ENCODE data around the gene DLG1. TPM values are rescaled to one million over a fixed set of nuclear protein-coding genes. Genes with fewer than 3 reads are reported as not detected.

DLG1 gene
- total RNA-seq, 1 experiment from 2014 or later, result 90.2 TPM

DNA sequence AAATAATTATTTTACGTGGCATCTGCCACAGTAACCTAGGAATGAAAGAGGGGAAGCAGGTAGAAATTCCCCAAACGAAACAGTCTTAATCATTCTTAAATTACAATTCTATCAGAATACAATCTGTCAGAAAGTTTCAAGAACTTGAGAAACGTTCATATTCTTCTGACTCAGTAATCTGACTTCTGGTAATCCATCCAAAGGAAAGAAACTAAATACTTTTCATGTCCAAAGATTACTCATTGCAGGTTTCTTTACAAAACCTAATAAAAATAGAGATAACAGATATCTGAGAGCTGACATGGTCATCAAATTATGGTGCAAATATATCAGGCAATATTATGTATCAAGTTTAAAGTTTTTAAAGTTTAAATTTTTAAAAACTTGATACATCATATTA lies 109.4 kb downstream of the DLG1 start:
- in situ Hi-C loops (cut with HindIII; ENCODE audit: low pct_unique_long_range_greater_than_20kb, low sequenced_read_pairs), result no loop called here
- Histone ChIP-seq H3K27ac (ENCODE audit: low read length) (no peak overlapping the region), H3K4me3 (ENCODE audit: low read depth in 2 of 2, low read length in 2 of 2) (no peak overlapping the region), H3K27me3 (ENCODE audit: control insufficient read depth, insufficient read depth, low read length) (no peaks in the 10 kb centered on the region), H3K36me3 (ENCODE audit: control insufficient read depth, insufficient read depth, low read length) (no peaks in the 10 kb centered on the region), H3K9me3 (ENCODE audit: control insufficient read depth, insufficient read depth, low read depth, low read length) (no peaks in the 10 kb centered on the region), H3K4me1 (ENCODE audit: control insufficient read depth, insufficient read depth, low read length) (peaks cover 17% of the 10 kb centered on the region)
- no TSS peak for BruUV-seq (replicated peaks)
- intact Hi-C loops (cut with micrococcal nuclease; ENCODE audit: unreplicated experiment), result no loop called here
- ChIA-PET CTCF (no interaction called here), POLR2A (no interaction called here)
- TF ChIP-seq, protein P1, sequence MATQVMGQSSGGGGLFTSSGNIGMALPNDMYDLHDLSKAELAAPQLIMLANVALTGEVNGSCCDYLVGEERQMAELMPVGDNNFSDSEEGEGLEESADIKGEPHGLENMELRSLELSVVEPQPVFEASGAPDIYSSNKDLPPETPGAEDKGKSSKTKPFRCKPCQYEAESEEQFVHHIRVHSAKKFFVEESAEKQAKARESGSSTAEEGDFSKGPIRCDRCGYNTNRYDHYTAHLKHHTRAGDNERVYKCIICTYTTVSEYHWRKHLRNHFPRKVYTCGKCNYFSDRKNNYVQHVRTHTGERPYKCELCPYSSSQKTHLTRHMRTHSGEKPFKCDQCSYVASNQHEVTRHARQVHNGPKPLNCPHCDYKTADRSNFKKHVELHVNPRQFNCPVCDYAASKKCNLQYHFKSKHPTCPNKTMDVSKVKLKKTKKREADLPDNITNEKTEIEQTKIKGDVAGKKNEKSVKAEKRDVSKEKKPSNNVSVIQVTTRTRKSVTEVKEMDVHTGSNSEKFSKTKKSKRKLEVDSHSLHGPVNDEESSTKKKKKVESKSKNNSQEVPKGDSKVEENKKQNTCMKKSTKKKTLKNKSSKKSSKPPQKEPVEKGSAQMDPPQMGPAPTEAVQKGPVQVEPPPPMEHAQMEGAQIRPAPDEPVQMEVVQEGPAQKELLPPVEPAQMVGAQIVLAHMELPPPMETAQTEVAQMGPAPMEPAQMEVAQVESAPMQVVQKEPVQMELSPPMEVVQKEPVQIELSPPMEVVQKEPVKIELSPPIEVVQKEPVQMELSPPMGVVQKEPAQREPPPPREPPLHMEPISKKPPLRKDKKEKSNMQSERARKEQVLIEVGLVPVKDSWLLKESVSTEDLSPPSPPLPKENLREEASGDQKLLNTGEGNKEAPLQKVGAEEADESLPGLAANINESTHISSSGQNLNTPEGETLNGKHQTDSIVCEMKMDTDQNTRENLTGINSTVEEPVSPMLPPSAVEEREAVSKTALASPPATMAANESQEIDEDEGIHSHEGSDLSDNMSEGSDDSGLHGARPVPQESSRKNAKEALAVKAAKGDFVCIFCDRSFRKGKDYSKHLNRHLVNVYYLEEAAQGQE (IDR thresholded peaks at IDR 0.05; ENCODE audit: insufficient read depth in 1 of 2, low read depth in 2 of 2, low read length in 1 of 2), result no peak
- TF ChIP-seq POLR2AphosphoS5 (IDR thresholded peaks at IDR 0.05; ENCODE audit: low read depth, low read length) (no peak), TCF7L2 (IDR thresholded peaks at IDR 0.05; ENCODE audit: low read depth, low read length) (no peak), SIN3A (IDR thresholded peaks at IDR 0.05; ENCODE audit: borderline replicate concordance, insufficient read depth, low read depth, low read length) (no peak)
- TF ChIP-seq, protein P2, sequence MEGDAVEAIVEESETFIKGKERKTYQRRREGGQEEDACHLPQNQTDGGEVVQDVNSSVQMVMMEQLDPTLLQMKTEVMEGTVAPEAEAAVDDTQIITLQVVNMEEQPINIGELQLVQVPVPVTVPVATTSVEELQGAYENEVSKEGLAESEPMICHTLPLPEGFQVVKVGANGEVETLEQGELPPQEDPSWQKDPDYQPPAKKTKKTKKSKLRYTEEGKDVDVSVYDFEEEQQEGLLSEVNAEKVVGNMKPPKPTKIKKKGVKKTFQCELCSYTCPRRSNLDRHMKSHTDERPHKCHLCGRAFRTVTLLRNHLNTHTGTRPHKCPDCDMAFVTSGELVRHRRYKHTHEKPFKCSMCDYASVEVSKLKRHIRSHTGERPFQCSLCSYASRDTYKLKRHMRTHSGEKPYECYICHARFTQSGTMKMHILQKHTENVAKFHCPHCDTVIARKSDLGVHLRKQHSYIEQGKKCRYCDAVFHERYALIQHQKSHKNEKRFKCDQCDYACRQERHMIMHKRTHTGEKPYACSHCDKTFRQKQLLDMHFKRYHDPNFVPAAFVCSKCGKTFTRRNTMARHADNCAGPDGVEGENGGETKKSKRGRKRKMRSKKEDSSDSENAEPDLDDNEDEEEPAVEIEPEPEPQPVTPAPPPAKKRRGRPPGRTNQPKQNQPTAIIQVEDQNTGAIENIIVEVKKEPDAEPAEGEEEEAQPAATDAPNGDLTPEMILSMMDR (IDR thresholded peaks at IDR 0.05), result no peak
- ATAC-seq (no peak), DNase-seq (ENCODE audit: low read depth, low spot score) (no peak)

- no peaks in the 10 kb centered on the region for H3K36me3 ChIP-seq (ENCODE audit: control insufficient read depth, insufficient read depth, low read length)
- ATAC-seq, result peak; percentile 92
- ChIA-PET POLR2A (no interaction called here), CTCF (no interaction called here)
- BruUV-seq (replicated peaks), result TSS peak; percentile 30
- intact Hi-C loops (cut with micrococcal nuclease; ENCODE audit: unreplicated experiment), result no loop called here
- no peak overlapping the region for H3K27ac ChIP-seq (ENCODE audit: low read length)
- H3K27me3 ChIP-seq (ENCODE audit: control insufficient read depth, insufficient read depth, low read length), result no peaks in the 10 kb centered on the region
- peak; percentile 39 for DNase-seq (ENCODE audit: low read depth, low spot score)
- in situ Hi-C loops (cut with HindIII; ENCODE audit: low pct_unique_long_range_greater_than_20kb, low sequenced_read_pairs), result no loop called here
- H3K4me3 ChIP-seq (ENCODE audit: low read depth in 2 of 2, low read length in 2 of 2), result no peak overlapping the region
- no peaks in the 10 kb centered on the region for H3K9me3 ChIP-seq (ENCODE audit: control insufficient read depth, insufficient read depth, low read depth, low read length)
- no peak for TF ChIP-seq TCF7L2 (IDR thresholded peaks at IDR 0.05; ENCODE audit: low read depth, low read length)
- TF ChIP-seq, protein P1 (IDR thresholded peaks at IDR 0.05; ENCODE audit: insufficient read depth in 1 of 2, low read depth in 2 of 2, low read length in 1 of 2), result no peak
- TF ChIP-seq POLR2AphosphoS5 (IDR thresholded peaks at IDR 0.05; ENCODE audit: low read depth, low read length), result no peak
- TF ChIP-seq SIN3A (IDR thresholded peaks at IDR 0.05; ENCODE audit: borderline replicate concordance, insufficient read depth, low read depth, low read length), result no peak
- TF ChIP-seq, protein P2 (IDR thresholded peaks at IDR 0.05), result peak; percentile 85
- peaks cover 17% of the 10 kb centered on the region for H3K4me1 ChIP-seq (ENCODE audit: control insufficient read depth, insufficient read depth, low read length)
Measured at GRCh38 chr3:197186887-197187588, 111.4 kb downstream of the DLG1 start.
